Measurements from ENCODE around the gene SLC4A8.

DNA sequence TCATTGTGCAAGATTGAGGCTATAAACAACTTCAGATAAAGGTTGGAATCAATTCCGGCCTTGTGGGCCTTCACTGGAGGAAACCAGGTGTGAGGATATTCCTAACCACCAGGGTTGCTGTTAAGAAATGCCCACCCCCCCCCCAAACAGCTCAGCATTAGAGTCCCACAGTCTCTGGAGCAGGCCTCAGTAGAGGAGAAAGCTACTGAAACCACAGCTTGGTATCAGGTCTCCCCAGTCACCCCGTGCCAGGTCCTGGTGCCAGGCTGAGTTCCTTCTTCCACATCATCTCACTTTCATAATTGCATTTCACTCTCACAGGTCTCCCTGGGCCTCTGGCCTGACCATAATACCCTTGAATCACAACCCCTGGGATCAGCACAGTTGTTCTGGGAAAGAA is 45.9 kb upstream of the SLC4A8 start:
- TF ChIP-seq, protein P1, sequence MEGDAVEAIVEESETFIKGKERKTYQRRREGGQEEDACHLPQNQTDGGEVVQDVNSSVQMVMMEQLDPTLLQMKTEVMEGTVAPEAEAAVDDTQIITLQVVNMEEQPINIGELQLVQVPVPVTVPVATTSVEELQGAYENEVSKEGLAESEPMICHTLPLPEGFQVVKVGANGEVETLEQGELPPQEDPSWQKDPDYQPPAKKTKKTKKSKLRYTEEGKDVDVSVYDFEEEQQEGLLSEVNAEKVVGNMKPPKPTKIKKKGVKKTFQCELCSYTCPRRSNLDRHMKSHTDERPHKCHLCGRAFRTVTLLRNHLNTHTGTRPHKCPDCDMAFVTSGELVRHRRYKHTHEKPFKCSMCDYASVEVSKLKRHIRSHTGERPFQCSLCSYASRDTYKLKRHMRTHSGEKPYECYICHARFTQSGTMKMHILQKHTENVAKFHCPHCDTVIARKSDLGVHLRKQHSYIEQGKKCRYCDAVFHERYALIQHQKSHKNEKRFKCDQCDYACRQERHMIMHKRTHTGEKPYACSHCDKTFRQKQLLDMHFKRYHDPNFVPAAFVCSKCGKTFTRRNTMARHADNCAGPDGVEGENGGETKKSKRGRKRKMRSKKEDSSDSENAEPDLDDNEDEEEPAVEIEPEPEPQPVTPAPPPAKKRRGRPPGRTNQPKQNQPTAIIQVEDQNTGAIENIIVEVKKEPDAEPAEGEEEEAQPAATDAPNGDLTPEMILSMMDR (conservative IDR thresholded peaks at IDR 0.05), result no peak
- TF ChIP-seq ZFX (IDR thresholded peaks at IDR 0.05), result no peak
